Caco-2 (cell line): ENCODE results near the gene TMEM205. TPM values are rescaled to one million over a fixed set of nuclear protein-coding genes. Genes with fewer than 3 reads are reported as not detected.
A peak's percentile ranks its signal among the peaks of the same experiment; 100 is the strongest.

Experiments
- BruUV-seq: library from RNA; stranded (reverse); fragments of 400-500 nt; replicated peaks from 2 replicates; lab custom pipeline; 2021; lab: Mats Ljungman, UMichigan
- CTCF ChIA-PET: fragments of 300-600 bp; sonication (Branson Sonifier 250); formaldehyde crosslinking; loops from one replicate; lab custom pipeline; 2022; ENCODE audit warnings: antibody characterized with exemption; lab: Charles Lee
- POLR2A ChIA-PET: fragments of 300-600 bp; sonication (Branson Sonifier 250); formaldehyde crosslinking; loops from one replicate; lab custom pipeline; 2022; ENCODE audit warnings: antibody characterized with exemption; lab: Charles Lee
- DNase-seq, 2 experiments: peaks; one replicate each; pipeline versions ENCODE4 v3.0.0 to v3.0.0-alpha.2; 2020 to 2022
- H3K27me3 ChIP-seq: replicated peaks from 2 replicates; pipeline ENCODE4 v1.6.0; 2011; ENCODE audit warnings: low read length; ENCODE audit not compliant: control insufficient read depth, insufficient read depth
- H3K36me3 ChIP-seq: 2 replicates; pipeline ENCODE4 v1.5.1; 2011; ENCODE audit warnings: low read length; ENCODE audit not compliant: control insufficient read depth, insufficient read depth
- H3K4me1 ChIP-seq: fragments of 250-450 bp; sonication (Bioruptor Pico); 2 replicates; pipeline ENCODE4 v1.5.1; 2020; ENCODE audit warnings: mild to moderate bottlenecking
- H3K4me3 ChIP-seq: 2 replicates; pipeline ENCODE4 v1.5.1; 2011; ENCODE audit warnings: low read depth, mild to moderate bottlenecking, control low read depth, low read length
- H3K9me3 ChIP-seq: fragments of 250-450 bp; sonication (Bioruptor Pico); 2 replicates; pipeline ENCODE4 v1.5.1; 2020; ENCODE audit warnings: mild to moderate bottlenecking, moderate library complexity
- H3K27ac Mint-ChIP-seq: one replicate; pipeline ENCODE4 v1.8.0; 2022; ENCODE audit warnings: mixed read lengths; ENCODE audit not compliant: unreplicated experiment
- H3K27me3 Mint-ChIP-seq: one replicate; pipeline ENCODE4 v1.8.0; 2022; ENCODE audit warnings: mixed read lengths; ENCODE audit not compliant: insufficient read depth, unreplicated experiment
- H3K36me3 Mint-ChIP-seq: one replicate; pipeline ENCODE4 v1.8.0; 2022; ENCODE audit warnings: mild to moderate bottlenecking, mixed read lengths; ENCODE audit not compliant: insufficient read depth, unreplicated experiment
- H3K4me1 Mint-ChIP-seq: one replicate; pipeline ENCODE4 v1.8.0; 2022; ENCODE audit warnings: low read depth, mixed read lengths; ENCODE audit not compliant: unreplicated experiment
- H3K4me3 Mint-ChIP-seq: one replicate; pipeline ENCODE4 v1.8.0; 2022; ENCODE audit warnings: mild to moderate bottlenecking, moderate library complexity, mixed read lengths; ENCODE audit not compliant: unreplicated experiment
- H3K9me3 Mint-ChIP-seq: one replicate; pipeline ENCODE4 v1.8.0; 2022; ENCODE audit warnings: mixed read lengths; ENCODE audit not compliant: unreplicated experiment
- intact Hi-C: fragments of 100-400 bp; cut with micrococcal nuclease; formaldehyde crosslinking; loops from one replicate; pipeline ENCODE4 v1.10.0; 2022; ENCODE audit not compliant: unreplicated experiment
- total RNA-seq: library from RNA; stranded (reverse); gene quantifications from 2 replicates; pipeline ENCODE4 v1.2.3, GENCODE V29; 2022
- TF ChIP-seq, protein P1 (sequence below), 2 experiments: fragments of 200-600 bp in 1 of 2; IDR thresholded peaks; 1 replicate in 1 of 2; 2 replicates in 1 of 2; pipeline versions ENCODE4 v1.5.1 to v1.8.0; 2011 to 2022; ENCODE audit warnings: antibody characterized with exemption in 1 of 2, control low read depth in 1 of 2, inconsistent platforms in 1 of 2, low read depth in 1 of 2, low read length in 1 of 2, mild to moderate bottlenecking in 1 of 2, moderate library complexity in 1 of 2; ENCODE audit not compliant: insufficient read depth in 1 of 2, severe bottlenecking in 1 of 2, unreplicated experiment in 1 of 2

Gene TMEM205
- total RNA-seq, 1 experiment from 2014 or later, result 68.3 TPM

DNA sequence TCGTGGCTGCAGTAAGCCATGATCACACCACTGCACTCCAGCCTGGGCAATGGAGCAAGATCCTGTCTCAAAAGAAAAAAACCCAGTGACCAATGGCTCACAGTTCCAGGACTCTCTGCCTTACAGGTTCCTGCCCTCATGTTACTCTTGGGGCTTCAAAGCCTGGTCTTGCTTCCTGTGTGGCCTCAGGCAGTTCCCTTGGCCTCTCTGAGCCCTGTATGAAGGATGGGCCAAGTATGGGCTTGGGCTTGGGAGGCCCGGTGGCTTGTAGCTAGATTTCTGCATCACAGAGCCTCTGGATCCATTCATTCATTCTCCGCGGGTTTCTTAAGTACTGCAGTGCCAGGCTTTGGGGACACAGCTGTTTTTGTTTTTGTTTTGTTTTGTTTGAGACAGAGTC lies 50.9 kb downstream of the TMEM205 start:
- intact Hi-C loops, result loop anchor here (2.0 kb wide), 1 partner anchor 86 kb away; no protein-coding TSS in a partner anchor
- no peaks in the 10 kb centered on the region for H3K4me1 ChIP-seq
- no peaks in the 10 kb centered on the region for H3K36me3 ChIP-seq
- Mint-ChIP-seq H3K4me1 (peaks cover 14% of the 10 kb centered on the region), H3K36me3 (no peaks in the 10 kb centered on the region), H3K27ac (no peak overlapping the region), H3K9me3 (no peaks in the 10 kb centered on the region), H3K27me3 (no peaks in the 10 kb centered on the region), H3K4me3 (no peak overlapping the region)
- BruUV-seq, result no TSS peak
- TF ChIP-seq, protein P1, sequence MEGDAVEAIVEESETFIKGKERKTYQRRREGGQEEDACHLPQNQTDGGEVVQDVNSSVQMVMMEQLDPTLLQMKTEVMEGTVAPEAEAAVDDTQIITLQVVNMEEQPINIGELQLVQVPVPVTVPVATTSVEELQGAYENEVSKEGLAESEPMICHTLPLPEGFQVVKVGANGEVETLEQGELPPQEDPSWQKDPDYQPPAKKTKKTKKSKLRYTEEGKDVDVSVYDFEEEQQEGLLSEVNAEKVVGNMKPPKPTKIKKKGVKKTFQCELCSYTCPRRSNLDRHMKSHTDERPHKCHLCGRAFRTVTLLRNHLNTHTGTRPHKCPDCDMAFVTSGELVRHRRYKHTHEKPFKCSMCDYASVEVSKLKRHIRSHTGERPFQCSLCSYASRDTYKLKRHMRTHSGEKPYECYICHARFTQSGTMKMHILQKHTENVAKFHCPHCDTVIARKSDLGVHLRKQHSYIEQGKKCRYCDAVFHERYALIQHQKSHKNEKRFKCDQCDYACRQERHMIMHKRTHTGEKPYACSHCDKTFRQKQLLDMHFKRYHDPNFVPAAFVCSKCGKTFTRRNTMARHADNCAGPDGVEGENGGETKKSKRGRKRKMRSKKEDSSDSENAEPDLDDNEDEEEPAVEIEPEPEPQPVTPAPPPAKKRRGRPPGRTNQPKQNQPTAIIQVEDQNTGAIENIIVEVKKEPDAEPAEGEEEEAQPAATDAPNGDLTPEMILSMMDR (IDR thresholded peaks at IDR 0.05; ENCODE audit: insufficient read depth in 1 of 2, low read depth in 1 of 2, low read length in 1 of 2, severe bottlenecking in 1 of 2, unreplicated experiment in 1 of 2), result no peak
- CTCF ChIA-PET, result no interaction called here
- no peaks in the 10 kb centered on the region for H3K27me3 ChIP-seq
- H3K9me3 ChIP-seq, result no peaks in the 10 kb centered on the region
- no peak overlapping the region for H3K4me3 ChIP-seq
- DNase-seq, result no peak
- POLR2A ChIA-PET, result no interaction called here

DNA sequence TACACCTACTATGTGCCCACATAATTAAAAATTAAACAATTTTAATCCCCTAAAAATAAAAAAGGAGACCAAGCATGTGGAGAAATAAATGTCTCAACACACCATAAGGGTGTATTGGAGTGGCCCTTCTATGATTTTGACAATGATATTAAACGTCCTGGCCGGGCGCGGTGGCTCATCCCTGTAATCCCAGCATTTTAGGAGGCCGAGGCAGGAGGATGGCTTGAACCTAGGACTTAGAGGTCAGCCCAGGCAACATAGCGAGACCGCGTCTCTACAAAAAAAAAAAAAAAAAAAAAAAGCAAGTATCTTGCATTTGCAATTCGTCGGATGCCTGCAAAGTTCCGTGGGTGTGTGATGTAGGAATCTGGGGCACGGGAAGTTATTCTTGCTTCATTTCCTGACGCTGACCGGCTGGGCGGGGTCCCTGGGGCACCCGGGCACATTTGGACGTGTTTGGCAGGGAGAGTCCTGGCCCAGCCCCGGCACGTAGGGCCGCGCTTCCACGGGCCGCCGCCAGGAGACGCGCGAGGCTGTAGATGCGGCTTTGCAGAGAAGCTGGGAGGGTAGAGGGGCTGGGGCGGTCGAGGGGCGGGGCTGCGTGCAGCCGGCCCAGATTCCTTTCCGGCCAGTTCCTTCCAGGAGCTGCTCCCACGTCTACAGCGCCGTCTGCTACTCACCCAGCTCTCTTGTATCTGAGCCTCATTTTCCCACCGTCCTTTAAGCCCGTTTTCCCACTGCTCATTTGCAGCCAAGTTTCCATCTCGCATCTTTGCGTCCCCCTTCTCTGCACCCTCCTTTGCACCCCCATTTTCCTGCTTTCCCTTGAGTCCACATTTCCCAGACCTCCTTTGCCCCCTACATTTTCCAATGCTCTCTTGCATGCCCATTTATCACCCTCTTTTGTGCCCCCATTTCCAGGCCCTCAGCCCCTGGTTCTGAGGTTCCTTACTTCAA lies 52.4 kb downstream of the TMEM205 start:
- POLR2A ChIA-PET, result interaction anchor here (0.6 to 1.1 kb wide), 4 partner anchors 45 to 87 kb away, joined by 3 to 12 read pairs (median 6); partner anchors contain the start of genes CCDC159, SWSAP1 and TMEM205
- Mint-ChIP-seq H3K27ac (peak overlapping the region; percentile 58), H3K4me1 (peaks cover 14% of the 10 kb centered on the region), H3K36me3 (no peaks in the 10 kb centered on the region), H3K9me3 (no peaks in the 10 kb centered on the region), H3K27me3 (no peaks in the 10 kb centered on the region), H3K4me3 (peak overlapping the region; percentile 66)
- Histone ChIP-seq H3K4me3 (peak overlapping the region; percentile 29), H3K27me3 (no peaks in the 10 kb centered on the region), H3K4me1 (no peaks in the 10 kb centered on the region), H3K9me3 (no peaks in the 10 kb centered on the region), H3K36me3 (no peaks in the 10 kb centered on the region)
- intact Hi-C loops, result loop anchor here (1.0 to 2.0 kb wide), 5 partner anchors 51 to 189 kb away; partner anchors contain the start of gene SWSAP1
- TF ChIP-seq, protein P1 (IDR thresholded peaks at IDR 0.05; ENCODE audit: insufficient read depth in 1 of 2, low read depth in 1 of 2, low read length in 1 of 2, severe bottlenecking in 1 of 2, unreplicated experiment in 1 of 2), result peak; percentile 96 to 99
- CTCF ChIA-PET, result interaction anchor here (0.5 to 1.8 kb wide), 26 partner anchors 15 to 850 kb away, joined by 3 to 30 read pairs (median 4); partner anchors contain the start of genes CCDC159, ECSIT, ELOF1 and EPOR
- peak; percentile 92 to 97 for DNase-seq
- no TSS peak for BruUV-seq

Other genes with a start within 250 kb of the TMEM205 start
- gene SPC24, start 190.5 kb downstream of the TMEM205 start, total RNA-seq, result 35.7 and 44.8 TPM in 2 replicates
- gene KANK2, start 148.7 kb downstream of the TMEM205 start, total RNA-seq, result 17.6 and 21.2 TPM in 2 replicates
- not detected in 2 replicates for gene ANGPTL8, start 106.6 kb downstream of the TMEM205 start, total RNA-seq
- 84.1 and 94.3 TPM in 2 replicates for gene DOCK6, start 83.7 kb downstream of the TMEM205 start, total RNA-seq
- gene TSPAN16, start 50.1 kb downstream of the TMEM205 start, total RNA-seq, result not detected in 2 replicates
- gene RAB3D, start 6.6 kb downstream of the TMEM205 start, total RNA-seq, result 28.0 and 35.2 TPM in 2 replicates
- 11.7 and 13.9 TPM in 2 replicates for gene CCDC159, start 251 bp upstream of the TMEM205 start, total RNA-seq
- gene PLPPR2, start 9.2 kb upstream of the TMEM205 start, total RNA-seq, result 5.6 and 7.4 TPM in 2 replicates
- 3.7 and 3.9 TPM in 2 replicates for gene SWSAP1, start 28.4 kb upstream of the TMEM205 start, total RNA-seq
- gene EPOR, start 38.0 kb upstream of the TMEM205 start, total RNA-seq, result 6.1 and 7.9 TPM in 2 replicates
- 53.1 and 58.8 TPM in 2 replicates for gene RGL3, start 73.0 kb upstream of the TMEM205 start, total RNA-seq
- not detected in 2 replicates for gene ODAD3, start 88.9 kb upstream of the TMEM205 start, total RNA-seq
- gene PRKCSH, start 89.4 kb upstream of the TMEM205 start, total RNA-seq, result 412 and 456 TPM in 2 replicates
- not detected in 2 replicates for gene ELAVL3, start 134.8 kb upstream of the TMEM205 start, total RNA-seq
- 6.1 and 8.9 TPM in 2 replicates for gene ZNF653, start 159.6 kb upstream of the TMEM205 start, total RNA-seq
- 39.8 and 44.8 TPM in 2 replicates for gene ECSIT, start 182.9 kb upstream of the TMEM205 start, total RNA-seq
- 0.54 and 0.84 TPM in 2 replicates for gene CNN1, start 192.6 kb upstream of the TMEM205 start, total RNA-seq
- 48.5 and 49.4 TPM in 2 replicates for gene ELOF1, start 213.0 kb upstream of the TMEM205 start, total RNA-seq
- 0.48 TPM in 1 of 2 replicates, not detected in the other for gene ACP5, start 231.4 kb upstream of the TMEM205 start, total RNA-seq